ENCODE results near the gene HLA-DRB5.
A peak's percentile ranks its signal among the peaks of the same experiment; 100 is the strongest.
"Not testable (repeated sequence)": the region's sequence is repeated elsewhere in the genome, so short reads cannot be mapped to it uniquely, and the experiment has no call there.

HLA-DRB5 gene

DNA sequence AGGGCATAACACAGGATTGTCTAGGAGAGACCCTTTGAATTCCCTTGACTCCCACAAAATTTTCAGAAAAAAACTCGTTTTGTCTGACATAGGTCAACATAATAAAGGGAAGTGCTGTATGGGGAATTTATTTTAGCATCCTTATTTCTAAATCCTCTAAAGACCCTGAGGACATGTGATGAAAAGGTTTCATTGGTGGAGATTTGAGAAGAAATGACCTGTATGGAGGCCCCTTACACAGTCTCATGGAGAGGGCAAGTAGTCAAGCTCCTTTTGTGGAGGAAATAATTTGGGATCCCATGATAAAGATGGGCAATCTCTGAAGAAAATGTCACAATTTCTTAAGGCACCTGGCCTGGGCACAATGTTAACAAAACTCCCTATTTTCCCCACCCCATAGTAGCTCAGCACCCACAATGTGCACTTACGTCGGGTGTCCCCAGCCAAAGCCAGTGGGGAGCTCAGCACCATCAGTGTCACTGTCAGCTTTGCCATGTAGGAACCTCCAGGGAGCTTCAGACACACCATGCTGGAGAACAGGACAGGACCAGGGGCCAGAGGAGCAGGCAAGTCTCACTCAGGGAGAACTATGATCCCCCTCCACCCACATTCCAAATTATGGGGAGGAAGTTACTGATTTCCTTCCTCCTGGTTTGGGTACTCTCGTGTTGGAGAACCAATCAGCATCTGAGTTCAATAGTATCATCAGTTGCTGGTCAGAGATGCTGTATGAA, at the start of gene HLA-DRB5:
Gene HLA-DRB5 (minus strand): TSS at position 591 of the 734 bp plus-strand sequence. CDS start 63 bp downstream, at position 528.
- peak; percentile 9 for DNase-seq (ENCODE audit: low read depth)

DNA sequence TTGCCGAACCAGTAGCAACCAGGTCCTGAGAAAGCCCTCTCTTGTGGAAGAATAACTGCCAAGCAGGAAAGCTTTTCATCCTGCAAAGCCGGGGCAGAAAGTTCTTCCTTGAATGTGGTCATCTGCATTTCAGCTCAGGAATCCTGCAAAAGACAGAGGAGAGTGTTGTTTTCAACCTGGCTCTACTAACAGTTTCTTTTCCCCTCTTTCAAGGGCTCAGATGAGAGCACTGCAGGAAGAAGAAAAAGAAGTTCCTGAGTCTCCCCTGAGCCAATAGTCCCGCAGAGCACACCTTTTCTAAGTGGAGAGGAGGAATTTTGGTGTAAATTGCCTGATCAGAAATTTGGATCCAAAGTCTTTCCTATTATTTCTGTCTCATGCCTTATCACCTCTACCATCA, 48.9 kb upstream of the HLA-DRB5 start:
- no peak for DNase-seq (ENCODE audit: low read depth)

DNA sequence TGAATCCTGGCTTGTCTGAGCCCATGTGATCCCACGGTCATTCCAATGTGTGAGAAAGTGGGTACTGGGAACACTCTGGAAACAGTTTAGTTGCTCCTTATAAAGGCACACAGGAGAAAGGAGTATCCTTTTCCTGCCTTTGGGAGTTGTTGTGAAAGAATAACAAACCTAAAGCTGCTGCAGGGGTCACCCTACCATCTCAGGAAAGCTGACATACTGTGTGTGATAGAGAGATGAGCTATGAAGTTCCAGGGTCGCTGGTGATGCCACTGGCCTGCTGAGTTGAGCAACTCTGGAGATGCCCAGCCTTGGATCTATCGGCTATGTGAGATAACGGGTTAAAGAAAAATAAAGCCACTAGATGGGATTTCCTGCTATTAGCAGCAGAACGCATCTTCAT, 47.4 kb upstream of the HLA-DRB5 start:
- not testable (repeated sequence) for DNase-seq (ENCODE audit: low read depth)

- DNase-seq (ENCODE audit: low read depth) = no peak
Measured at GRCh38 chr6:32576250-32576649, 46.2 kb upstream of the HLA-DRB5 start.

GRCh38 chr6:32570363-32570905, 40.3 kb upstream of the HLA-DRB5 start:
- DNase-seq (ENCODE audit: low read depth) = no peak

- DNase-seq (ENCODE audit: low read depth) = no peak
Measured at GRCh38 chr6:32568561-32568960, 38.5 kb upstream of the HLA-DRB5 start.

GRCh38 chr6:32566957-32567356, 36.9 kb upstream of the HLA-DRB5 start:
- DNase-seq (ENCODE audit: low read depth) = no peak

DNA sequence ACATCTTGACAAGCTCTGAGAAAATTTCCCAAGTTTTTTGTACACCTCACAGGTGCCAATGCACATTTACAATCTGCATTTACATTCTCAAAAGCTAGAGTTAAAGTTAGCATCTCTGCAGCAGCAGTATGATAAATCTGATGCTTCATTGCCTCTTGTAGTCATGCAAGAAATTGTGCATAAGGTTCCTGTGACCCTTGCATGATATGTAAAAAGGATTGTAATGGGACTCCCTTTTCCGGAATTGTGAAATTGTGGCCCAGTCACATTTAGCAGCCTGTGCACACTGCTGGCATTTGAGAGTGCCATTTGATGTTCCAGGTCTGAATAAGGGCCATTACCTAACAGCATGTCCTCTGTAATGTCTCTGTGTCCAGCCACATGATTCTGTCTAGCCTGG, 35.4 kb upstream of the HLA-DRB5 start:
- DNase-seq (ENCODE audit: low read depth) = no peak

GRCh38 chr6:32562940-32563339, 32.9 kb upstream of the HLA-DRB5 start:
- DNase-seq (ENCODE audit: low read depth) = no peak

DNA sequence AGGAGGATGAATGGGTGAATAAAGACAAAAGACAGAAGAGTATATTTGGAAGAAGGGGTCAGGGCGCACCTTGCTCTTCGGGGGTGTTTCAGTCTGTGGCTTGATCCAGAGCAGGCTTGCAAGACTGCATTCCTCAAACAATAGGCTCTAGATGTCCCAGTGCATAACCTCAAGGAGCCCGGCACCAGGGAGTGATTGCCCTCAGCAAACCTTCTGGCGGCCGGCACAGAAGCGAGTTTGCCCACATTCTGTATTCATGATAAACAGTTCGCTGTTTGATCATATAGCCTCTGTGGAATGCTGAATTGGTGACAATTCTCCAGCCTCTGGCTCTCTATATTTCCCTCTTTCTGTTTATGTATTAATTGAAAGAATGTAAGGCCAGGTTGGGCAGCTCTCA, 29.7 kb upstream of the HLA-DRB5 start:
- no peak for DNase-seq (ENCODE audit: low read depth)

- no peak for DNase-seq (ENCODE audit: low read depth)
Measured at GRCh38 chr6:32558426-32559057, 28.5 kb upstream of the HLA-DRB5 start.

DNA sequence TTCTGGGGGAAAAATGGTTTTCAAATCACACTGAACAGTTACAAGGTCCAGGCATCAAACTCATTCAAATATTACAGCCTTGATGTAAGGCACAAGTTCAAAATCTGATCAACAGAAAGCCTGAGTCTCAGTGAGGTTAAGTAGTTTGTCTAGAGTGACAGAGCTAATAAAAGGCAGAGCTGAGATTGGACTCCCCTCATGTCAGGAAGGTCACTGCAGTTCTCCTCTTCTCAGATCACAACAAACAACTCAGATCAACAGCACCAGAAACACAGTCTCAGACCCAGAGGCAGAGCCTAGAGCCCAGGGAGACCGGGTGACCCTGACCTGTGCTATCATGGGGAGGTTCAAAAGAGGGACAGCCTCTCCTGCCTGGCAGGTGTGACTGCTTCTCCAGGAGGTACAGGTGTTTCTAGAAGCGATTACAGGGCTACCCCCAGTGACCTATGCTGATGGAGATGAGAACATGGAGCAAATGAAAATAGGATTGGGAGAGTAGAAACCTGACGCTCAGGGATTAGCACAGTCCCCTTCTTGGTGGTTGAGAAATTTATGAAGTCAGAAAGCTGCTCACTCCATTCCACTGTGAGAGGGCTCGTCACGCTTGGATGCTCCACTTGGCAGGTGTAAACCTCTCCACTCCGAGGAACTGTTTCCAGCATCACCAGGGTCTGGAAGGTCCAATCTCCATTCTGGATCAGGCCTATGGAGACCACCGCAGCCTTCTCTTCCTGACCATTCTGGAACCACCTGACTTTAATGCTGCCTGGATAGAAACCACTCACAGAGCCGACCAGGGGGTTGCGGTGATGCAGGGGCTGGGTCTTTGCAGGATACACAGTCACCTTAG, 24.3 kb upstream of the HLA-DRB5 start:
- no peak for DNase-seq (ENCODE audit: low read depth)

DNA sequence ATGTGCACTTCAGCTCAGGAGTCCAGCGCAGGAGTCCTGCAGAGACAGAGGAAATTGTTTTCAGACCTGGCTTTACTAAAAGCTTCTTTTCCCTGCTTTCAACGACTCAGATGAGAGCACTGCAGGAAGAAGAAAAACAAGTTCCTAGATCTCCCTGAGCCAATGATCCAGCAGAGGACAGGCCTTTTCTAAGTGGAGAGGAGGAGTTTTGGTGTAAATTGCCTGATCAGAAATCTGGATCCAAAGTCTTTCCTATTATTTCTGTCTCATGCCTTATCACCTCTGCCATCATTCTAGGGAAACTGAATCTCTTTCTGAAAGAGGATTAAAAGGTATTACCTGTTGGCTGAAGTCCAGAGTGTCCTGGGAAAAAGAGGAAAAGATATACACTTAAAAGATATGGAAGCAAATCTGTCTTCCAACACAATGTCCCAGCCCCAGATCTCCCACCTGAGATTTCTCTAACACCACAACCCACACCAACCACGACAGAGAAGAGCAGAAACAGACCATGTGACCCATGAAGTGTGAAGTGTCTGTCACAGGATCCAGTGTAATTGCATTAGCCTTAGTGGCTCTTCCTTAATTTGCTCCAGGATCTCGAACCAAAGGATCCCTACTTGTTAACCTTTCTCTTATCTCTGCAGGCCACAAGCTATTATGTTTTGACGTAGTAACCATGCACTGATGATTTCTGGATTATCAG, 23.1 kb upstream of the HLA-DRB5 start:
- no peak for DNase-seq (ENCODE audit: low read depth)

GRCh38 chr6:32551410-32551809, 21.3 kb upstream of the HLA-DRB5 start:
- DNase-seq (ENCODE audit: low read depth) = no peak

DNA sequence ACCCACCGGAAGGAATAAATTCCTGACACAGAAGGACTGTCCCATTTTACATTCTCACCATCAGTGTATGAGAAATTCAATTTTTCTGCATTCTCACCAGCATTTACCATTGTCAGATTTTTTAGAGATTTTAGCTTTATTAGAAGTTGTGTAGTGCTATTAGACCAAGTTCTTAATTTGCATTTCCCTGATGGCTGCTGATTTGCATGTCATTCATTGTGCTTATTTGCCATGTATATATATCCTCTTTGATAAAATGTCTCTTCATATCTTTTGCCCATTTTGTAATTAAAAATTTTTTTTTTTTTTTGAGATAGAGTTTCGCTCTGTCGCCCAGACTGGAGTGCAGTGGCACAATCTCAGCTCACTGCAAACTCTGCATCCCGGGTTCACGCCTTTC, 9.8 kb upstream of the HLA-DRB5 start:
- no peak for DNase-seq (ENCODE audit: low read depth)

DNA sequence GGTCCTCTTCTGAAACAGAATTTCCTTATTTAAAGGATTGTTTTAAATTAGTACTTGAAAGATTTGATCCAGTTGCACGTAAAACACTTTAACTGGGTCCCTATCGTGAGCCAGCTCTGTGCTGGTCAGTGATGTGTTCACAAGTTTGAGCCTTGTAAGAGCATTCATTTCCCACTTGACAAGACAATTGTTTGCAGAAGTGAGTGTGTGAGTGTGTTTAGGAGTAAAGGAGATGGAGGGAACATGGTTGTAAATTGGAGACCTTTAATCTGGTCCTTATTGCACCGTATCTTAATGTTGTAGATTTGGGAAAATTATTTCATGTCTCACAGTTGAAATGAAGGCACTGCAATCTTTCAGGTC, 325 bp upstream of the HLA-DRB5 start:
- not testable (repeated sequence) for DNase-seq (ENCODE audit: low read depth)

DNA sequence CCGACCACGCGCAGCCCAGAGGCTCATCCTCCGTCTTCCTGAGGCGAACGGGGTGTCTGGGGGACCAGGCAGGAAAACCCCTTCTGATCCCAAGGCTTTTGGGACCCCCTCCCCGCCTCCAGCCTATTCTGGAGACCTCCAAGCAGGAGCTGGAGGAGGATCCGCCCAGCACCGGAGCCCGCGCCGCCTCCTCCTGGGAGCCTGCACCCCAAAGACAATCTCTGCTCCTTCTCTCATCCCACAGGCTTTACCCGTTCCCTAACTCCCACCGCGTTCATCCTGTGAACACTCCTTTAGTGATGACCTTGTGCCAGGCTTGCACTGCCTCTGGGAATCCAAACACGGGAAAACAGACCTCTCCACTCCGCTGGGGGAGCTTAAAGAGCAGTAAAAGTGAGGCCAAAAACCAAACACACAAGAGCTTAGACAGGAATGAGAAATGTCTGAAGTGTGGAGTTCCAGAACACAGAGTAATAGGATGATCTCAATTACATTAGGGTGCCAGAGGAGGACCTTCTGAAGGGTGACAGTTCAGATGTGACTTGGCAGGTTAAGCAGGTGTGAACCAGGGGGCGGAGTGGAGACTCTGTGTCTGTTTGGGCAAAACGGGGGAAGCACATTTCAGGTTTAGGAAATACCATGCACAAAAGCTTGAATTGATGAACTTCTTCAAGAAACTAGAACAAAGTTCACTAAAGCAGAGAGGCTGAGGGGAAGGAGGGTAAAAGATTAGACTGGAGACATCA, 7.6 kb downstream of the HLA-DRB5 start:
- no peak for DNase-seq (ENCODE audit: low read depth)

GRCh38 chr6:32519910-32520258, 10.2 kb downstream of the HLA-DRB5 start:
- no peak for DNase-seq (ENCODE audit: low read depth)

- no peak for DNase-seq (ENCODE audit: low read depth)
Measured at GRCh38 chr6:32519118-32519909, 10.8 kb downstream of the HLA-DRB5 start.

- no peak for DNase-seq (ENCODE audit: low read depth)
Measured at GRCh38 chr6:32517654-32518445, 12.2 kb downstream of the HLA-DRB5 start.

All from stromal cell of bone marrow (primary cell).